HG03571 (cell line): ENCODE measurements around the gene DHODH.

ENCODE experiments used
- ATAC-seq: cut with Tn5 transposase; IDR thresholded peaks from one replicate; pipeline ENCODE4 v1.9.1; 2021; ENCODE audit not compliant: unreplicated experiment

Gene DHODH

DNA sequence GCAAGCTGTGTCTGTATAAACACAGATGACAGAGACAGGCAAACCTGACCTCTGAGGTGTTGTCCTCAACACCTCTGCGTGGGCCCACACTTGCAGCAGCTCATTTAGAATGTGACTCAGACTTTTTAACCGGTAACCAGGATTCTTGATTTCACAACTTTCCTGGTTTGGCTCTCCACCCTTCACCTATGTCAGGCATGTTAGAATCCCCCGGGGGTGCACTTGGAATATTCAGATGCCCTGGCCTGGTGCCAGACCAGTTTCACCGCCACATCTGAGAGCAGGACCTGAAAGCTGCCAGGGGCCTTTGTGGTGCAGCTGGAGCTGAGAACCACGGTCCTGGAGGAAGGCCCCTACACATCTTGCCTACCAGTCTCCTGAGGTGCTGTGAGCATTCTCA lies 4.8 kb downstream of the DHODH start:
- no peak for ATAC-seq

GRCh38 chr16:72013888-72014581 lies 5.5 kb downstream of the DHODH start:
- no peak for ATAC-seq

- no peak for ATAC-seq
These were observed 6.1 kb downstream of the DHODH start for GRCh38 chr16:72014675-72015074.

DNA sequence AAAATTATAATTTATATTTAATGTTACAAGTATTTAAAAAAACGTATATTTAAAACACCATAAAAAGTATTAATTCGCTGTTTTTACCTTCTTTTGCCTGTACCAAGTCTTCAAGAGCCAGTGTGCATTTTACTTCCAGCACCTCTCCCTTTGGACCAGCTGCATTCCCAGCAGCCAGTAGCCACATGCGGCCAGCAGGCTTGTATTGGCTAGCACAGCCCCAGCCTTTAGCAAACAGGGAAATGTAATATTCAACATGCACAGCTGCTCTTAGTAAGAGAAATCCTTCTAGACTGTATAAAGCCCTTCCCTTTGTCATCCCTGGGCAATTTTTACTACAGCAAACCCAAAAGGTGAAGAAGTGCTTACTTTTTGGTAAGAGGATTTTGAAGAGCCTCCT lies 6.6 kb downstream of the DHODH start:
- ATAC-seq = no peak

DNA sequence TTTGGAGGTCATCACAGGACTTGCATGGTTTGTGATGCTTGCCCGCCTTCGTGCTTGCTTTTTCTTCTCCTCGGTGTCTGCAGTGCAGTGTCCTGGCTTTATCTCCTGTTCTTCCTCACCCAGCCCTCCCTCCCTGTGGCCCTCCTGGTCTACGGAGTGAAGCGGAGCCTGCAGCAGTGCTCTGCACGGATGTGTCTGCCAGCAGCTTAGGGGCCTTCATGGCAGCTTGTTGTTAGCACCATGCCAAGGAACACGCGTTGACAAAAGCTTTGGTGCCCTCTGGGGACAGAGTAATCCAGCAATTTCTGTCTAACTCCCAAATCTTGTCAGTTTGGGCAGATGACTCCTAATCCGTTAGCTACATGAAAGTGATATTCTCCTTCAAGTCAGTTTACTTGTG lies 9.9 kb downstream of the DHODH start:
- no peak for ATAC-seq

DNA sequence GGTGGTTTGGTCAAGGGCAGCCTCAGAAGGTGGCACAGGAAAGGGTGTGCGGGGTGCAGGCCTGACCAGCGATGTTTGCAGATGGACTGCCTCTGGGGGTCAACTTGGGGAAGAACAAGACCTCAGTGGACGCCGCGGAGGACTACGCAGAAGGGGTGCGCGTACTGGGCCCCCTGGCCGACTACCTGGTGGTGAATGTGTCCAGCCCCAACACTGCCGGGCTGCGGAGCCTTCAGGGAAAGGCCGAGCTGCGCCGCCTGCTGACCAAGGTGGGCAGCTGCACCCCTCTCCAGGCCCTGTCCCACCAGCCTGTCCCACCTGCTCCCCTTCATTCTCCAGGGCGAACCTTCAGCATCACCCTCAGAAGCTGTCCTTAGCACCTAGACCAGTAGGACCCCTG lies 12.5 kb downstream of the DHODH start:
- ATAC-seq = no peak

- ATAC-seq = no peak
These were observed 13.6 kb downstream of the DHODH start for GRCh38 chr16:72022127-72022526.

GRCh38 chr16:72023962-72024361 lies 15.4 kb downstream of the DHODH start:
- no peak for ATAC-seq

GRCh38 chr16:72024862-72025382 lies 16.4 kb downstream of the DHODH start:
- ATAC-seq = no peak

DNA sequence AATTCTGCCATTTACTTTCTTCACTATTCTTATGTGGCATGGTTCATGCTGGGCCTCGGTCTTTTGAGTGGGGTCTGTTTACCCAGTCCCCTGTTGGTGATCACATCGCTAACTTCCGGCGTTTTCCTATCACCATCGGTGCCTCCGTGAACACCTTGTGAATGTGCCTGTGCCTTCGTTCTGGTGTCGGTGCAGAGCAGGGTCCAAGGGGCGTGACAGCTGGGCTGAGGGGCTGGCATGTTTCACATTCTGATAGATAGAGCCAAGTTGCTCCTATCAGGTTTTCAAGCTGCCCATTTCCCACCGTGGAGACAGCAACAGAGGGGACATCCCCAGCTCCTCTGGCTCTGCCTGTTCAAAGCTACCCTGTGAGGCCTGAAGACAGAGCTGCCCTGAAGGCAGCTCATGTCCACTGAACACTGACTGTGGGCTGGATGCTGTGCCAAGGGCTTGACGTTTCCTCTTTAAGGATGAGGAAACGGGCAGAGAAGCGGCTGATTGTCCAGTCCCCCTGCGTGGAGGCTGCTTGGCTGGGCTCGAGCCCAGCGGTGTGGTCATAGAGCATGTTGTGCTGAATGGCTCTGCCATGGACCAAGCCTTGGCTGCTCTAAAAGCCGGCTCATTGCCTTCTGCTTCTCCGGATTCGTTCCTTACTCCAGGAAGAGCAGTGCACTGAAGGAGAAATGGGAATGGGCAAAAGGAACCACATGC lies 17.0 kb downstream of the DHODH start:
- no peak for ATAC-seq

GRCh38 chr16:72027669-72028378 lies 19.3 kb downstream of the DHODH start:
- ATAC-seq = no peak

DNA sequence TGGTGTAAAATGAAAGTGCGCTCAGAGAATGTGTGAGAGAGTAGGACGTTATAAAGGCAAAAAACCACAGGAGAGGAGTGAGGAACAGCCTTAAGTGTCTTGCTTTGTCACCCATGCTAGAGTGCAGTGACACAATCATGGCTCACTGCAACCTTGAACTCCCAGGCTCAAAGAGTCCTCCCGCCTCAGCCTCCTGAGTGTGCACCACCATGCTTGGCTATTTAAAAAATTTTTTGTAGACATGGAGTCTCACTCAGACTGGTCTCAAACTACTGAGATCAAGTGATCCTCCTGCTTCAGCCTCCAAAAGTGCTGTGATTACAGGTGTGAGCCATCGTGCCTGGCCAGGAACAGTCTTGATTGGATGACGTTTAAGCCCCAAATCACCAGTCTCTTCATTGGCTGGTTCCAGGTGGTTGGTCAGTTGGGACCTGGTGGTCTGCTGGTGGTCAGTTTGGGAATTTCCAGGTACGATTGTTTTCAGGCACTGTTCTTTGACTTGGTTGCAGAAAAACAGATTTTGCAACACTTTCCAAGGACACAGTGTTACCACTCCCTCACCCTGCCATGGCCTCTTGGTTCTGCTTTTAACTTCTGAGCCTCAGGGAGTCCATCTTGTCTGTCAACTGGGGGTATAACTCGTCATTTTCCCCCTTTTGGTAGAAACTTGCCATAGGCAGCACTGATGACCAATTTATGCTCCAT lies 21.2 kb downstream of the DHODH start:
- no peak for ATAC-seq

DNA sequence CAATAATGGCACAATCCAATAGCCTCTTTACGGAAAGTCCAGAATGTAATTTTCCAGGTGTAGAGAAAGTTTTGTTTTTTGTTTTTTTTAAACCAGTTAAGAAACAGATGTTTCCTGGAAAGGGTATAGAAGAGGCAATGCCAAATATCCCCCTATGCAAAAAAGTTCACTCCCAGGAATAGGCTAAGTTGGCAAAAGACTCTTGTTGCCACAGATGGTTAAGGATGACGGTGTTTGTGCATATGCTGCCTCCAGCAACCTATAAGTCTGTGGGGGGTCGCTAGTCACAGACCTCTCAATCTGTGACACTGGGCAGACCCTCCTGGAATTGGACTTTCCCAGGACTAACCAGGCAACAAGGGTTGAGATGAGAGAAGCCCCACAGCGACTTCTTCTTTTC lies 24.9 kb downstream of the DHODH start:
- ATAC-seq = no peak

GRCh38 chr16:72036098-72036497 lies 27.6 kb downstream of the DHODH start:
- ATAC-seq = no peak

DNA sequence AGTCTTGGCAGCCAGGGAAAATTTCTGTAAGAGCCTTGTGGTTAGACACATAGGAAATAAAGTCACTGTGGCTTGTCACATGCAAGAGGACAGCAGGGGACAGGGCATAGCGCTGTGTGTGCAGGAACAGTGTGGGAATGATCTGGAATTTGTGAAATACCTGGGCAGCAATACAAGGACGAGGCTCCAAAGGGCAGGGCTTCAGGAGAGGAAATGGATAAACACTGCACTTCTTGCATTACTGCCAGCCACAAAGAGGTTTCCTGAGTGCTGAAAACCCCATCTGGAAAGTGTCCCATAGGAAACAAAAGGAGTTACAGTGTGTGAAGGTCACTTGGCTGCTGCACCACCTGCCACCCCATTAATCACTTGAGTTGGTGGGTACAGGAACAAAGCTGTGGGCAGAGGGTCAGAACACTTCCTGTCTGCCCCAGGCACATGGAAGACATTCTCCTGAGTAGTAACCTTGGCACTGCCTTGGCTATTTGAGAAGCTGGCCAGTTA lies 33.7 kb downstream of the DHODH start:
- ATAC-seq = no peak

DNA sequence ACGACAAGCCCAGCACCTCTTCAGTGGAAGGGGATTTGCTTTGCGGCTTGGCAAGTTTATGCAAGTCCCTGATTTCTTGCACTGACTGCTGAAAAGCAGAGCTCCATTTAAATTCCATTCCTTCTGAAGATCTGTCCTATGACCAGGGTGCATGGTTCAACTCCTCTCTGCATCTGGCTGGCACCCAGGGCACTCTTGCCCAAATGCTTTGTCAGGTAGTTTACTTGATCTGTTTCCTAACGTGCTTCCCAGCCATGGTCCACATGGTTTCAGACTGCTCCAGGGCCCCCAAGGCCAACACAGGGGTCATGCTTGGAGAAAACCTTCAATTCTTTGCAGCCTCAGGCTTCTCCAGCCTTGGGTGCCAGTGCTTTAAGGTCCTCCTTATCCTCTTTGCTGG lies 34.5 kb downstream of the DHODH start:
- ATAC-seq = no peak

- no peak for ATAC-seq
These were observed 35.0 kb downstream of the DHODH start for GRCh38 chr16:72043539-72043938.

DNA sequence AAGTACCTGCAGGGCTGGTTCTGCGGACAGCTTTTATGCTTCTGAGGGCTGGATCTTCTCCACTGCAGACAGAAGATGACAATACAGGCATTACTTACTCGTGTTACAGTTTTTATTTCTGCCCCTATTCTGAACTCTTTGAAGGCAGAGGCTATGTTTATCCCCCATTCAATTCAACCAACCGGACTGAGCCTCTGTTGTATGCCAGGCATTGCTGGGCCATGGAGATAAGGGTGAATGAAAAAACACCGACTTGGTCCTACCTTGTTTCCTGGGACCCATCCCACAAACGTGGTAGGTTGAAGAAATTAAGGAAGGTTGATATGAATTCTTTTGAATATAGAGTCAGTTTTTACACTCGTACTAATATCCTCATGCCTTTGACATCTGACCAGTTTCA lies 35.8 kb downstream of the DHODH start:
- no peak for ATAC-seq

DNA sequence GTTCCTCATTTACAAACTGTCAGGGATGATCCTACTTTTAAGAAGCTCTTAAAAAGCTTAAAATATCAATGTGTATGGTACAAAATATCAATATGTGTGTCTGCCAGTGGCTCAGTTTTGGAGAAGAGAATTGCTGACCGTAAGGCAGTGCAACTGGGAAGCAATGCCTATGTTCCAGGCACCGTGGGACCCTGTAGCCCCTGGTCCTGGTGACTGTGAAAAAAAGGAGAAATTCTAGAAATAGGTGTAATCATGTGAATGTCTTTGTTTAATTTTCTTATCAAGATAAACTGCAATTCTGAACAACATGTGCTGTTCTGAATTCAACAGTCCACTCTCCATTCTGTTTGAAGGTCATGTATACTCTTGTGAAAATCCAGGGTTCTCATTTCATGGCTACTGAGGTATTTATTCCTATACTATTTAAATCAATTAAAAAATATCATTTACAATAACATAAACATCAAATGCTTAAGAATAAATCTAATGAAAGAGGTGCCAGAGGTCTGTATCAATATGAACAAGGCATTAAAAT lies 36.3 kb downstream of the DHODH start:
- ATAC-seq = no peak

DNA sequence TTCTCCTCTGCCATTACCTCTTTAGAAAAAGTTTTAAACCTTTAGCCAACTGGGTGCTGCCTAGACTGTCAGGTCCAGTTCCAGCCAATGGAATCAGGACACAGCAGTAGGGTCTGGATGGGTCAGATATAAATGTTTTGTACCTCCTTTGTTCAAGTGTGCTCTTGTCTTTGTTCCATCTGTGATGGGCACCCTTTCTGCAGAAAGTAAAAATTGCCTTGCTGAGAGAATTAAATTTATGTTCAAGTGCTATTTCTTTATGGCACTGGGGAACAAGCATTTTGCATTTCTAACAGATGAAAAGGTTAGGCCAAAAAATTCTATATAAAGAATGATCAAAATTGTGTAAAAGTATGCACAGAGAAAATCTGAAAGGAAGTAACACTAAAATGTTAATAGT lies 40.6 kb downstream of the DHODH start:
- ATAC-seq = no peak
